CD4-positive, CD25-positive, alpha-beta regulatory T cell (primary cell): ENCODE measurements around the gene TGM4. TPM values are rescaled to one million over a fixed set of nuclear protein-coding genes. Genes with fewer than 3 reads are reported as not detected.
A peak's percentile ranks its signal among the peaks of the same experiment; 100 is the strongest.

Experiments used
- ATAC-seq, 2 donors: fragments of 150-1000 bp; cut with Tn5 transposase; one replicate each; pipeline ENCODE4 v1.10.0; 2021; ENCODE audit warnings: low read depth in 2 of 2, moderate number of reproducible peaks in 2 of 2, moderate library complexity in 1 of 2
- DNase-seq, 3 donors: peaks; one replicate each; pipeline versions ENCODE4 v3.0.0 to v3.0.0-alpha.2; 2012 to 2022; ENCODE audit warnings: mixed read lengths in 1 of 3
- H3K27ac ChIP-seq: one replicate; pipeline ENCODE4 v1.7.0; 2013; ENCODE audit warnings: mild to moderate bottlenecking, low read length; ENCODE audit not compliant: insufficient read depth, poor library complexity, severe bottlenecking
- H3K27me3 ChIP-seq: one replicate; pipeline ENCODE4 v1.7.0; 2013; ENCODE audit warnings: low read length; ENCODE audit not compliant: control insufficient read depth, insufficient read depth
- H3K36me3 ChIP-seq: one replicate; pipeline ENCODE4 v1.7.0; 2013; ENCODE audit warnings: mild to moderate bottlenecking, low read length, moderate library complexity; ENCODE audit not compliant: control insufficient read depth, insufficient read depth
- H3K4me1 ChIP-seq: 2 replicates; pipeline ENCODE4 v1.7.0; 2013; ENCODE audit warnings: mild to moderate bottlenecking, low read length; ENCODE audit not compliant: insufficient read depth, control insufficient read depth, poor library complexity, severe bottlenecking
- H3K4me3 ChIP-seq: one replicate; pipeline ENCODE4 v1.7.0; 2013; ENCODE audit warnings: low read depth, mild to moderate bottlenecking, low read length, moderate library complexity
- H3K9me3 ChIP-seq, 2 experiments: 1 replicate in 1 of 2; 2 replicates in 1 of 2; pipeline ENCODE4 v1.7.0; 2013; ENCODE audit warnings: low read length in 2 of 2, mild to moderate bottlenecking in 1 of 2, moderate library complexity in 1 of 2; ENCODE audit not compliant: control insufficient read depth in 2 of 2
- H3K27ac Mint-ChIP-seq, 3 donors: one replicate each; pipeline ENCODE4 v1.8.0; 2020 to 2022; ENCODE audit warnings: mild to moderate bottlenecking in 3 of 3, mixed read lengths in 3 of 3, moderate library complexity in 2 of 3
- H3K27me3 Mint-ChIP-seq: one replicate; pipeline ENCODE4 v1.8.0; 2022; ENCODE audit warnings: mild to moderate bottlenecking, mixed read lengths
- H3K36me3 Mint-ChIP-seq: one replicate; pipeline ENCODE4 v1.8.0; 2020; ENCODE audit warnings: mixed read lengths
- H3K4me1 Mint-ChIP-seq, 4 donors: one replicate each; pipeline ENCODE4 v1.8.0; 2020 to 2022; ENCODE audit warnings: mixed read lengths in 4 of 4, mild to moderate bottlenecking in 1 of 4
- H3K4me3 Mint-ChIP-seq, 4 donors: one replicate each; pipeline ENCODE4 v1.8.0; 2020 to 2022; ENCODE audit warnings: mild to moderate bottlenecking in 4 of 4, mixed read lengths in 4 of 4, moderate library complexity in 3 of 4
- H3K9me3 Mint-ChIP-seq, 7 donors: one replicate each; pipeline ENCODE4 v1.8.0; 2020 to 2022; ENCODE audit warnings: mixed read lengths in 7 of 7, mild to moderate bottlenecking in 3 of 7, moderate library complexity in 2 of 7
- polyA plus RNA-seq, 4 donors: library from polyadenylated mRNA; unstranded; fragments of 300-500 nt; fragmentation: Illumina TruSeq; gene quantifications; one replicate each; pipeline ENCODE4 v1.2.3, GENCODE V29; 2021
- total RNA-seq: library from RNA; stranded (reverse); gene quantifications from one replicate; pipeline ENCODE4 v1.2.3, GENCODE V29; 2022

The TGM4 gene
- total and polyA plus RNA-seq, 5 donors from 2014 or later, result 0.06 to 0.14 (median 0.07) TPM; not detected in 2

DNA sequence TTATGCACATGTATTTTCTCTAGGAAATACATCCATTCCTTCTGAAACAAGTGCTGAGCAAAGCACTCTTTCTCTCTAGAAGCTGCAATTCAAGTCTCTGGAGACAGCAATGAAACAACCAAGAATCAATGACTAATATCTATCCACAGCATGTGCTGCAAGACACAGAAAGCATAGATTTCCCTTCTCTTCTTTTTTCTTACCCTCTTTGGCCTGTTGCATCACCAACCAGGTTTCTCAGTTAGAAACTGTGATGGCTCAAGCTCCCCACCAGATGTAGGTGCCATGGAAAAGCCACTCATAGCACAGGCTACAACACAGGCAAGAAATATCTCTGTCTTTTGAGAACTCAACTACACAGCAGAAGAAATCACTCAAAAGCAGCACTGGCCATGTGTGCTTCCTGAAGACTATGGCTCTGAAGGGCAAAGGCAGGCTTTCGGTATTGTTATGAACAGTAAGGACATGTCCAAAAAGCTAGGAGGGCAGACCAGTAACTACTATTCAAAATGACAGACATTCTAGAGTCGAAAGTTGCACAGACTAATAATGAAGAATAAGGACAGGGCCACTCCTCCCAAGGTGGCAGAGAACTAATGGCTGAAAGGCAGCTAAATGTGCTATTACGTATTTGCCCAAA lies 86.1 kb downstream of the TGM4 start:
- no peaks in the 10 kb centered on the region for H3K9me3 Mint-ChIP-seq
- no peaks in the 10 kb centered on the region for H3K9me3 ChIP-seq
- peak overlapping the region in 1 of 3 donors; percentile 11 for H3K27ac Mint-ChIP-seq
- no peaks in the 10 kb centered on the region for H3K4me1 ChIP-seq
- peaks cover 0 to 42% (median 30%) of the 10 kb centered on the region in 4 donors for H3K4me1 Mint-ChIP-seq
- no peaks in the 10 kb centered on the region for H3K27me3 ChIP-seq
- no peak overlapping the region for H3K4me3 ChIP-seq
- H3K4me3 Mint-ChIP-seq, result no peak overlapping the region
- H3K27ac ChIP-seq, result no peak overlapping the region
- no peak for DNase-seq
- ATAC-seq, result no peak
- H3K36me3 Mint-ChIP-seq, result peaks cover 11% of the 10 kb centered on the region
- H3K27me3 Mint-ChIP-seq, result no peaks in the 10 kb centered on the region
- peaks cover 18% of the 10 kb centered on the region for H3K36me3 ChIP-seq

- Mint-ChIP-seq H3K36me3 (peaks cover 8% of the 10 kb centered on the region), H3K9me3 (no peaks in the 10 kb centered on the region), H3K4me1 (peaks cover 0 to 56% (median 34%) of the 10 kb centered on the region in 4 donors), H3K4me3 (no peak overlapping the region), H3K27me3 (no peaks in the 10 kb centered on the region), H3K27ac (no peak overlapping the region)
- H3K9me3 ChIP-seq, result no peaks in the 10 kb centered on the region
- peaks cover 18% of the 10 kb centered on the region for H3K36me3 ChIP-seq
- no peaks in the 10 kb centered on the region for H3K27me3 ChIP-seq
- DNase-seq (no peak), ATAC-seq (no peak)
- no peaks in the 10 kb centered on the region for H3K4me1 ChIP-seq
- no peak overlapping the region for H3K4me3 ChIP-seq
- no peak overlapping the region for H3K27ac ChIP-seq
These were observed 87.5 kb downstream of the TGM4 start for GRCh38 chr3:44961888-44962287.

DNA sequence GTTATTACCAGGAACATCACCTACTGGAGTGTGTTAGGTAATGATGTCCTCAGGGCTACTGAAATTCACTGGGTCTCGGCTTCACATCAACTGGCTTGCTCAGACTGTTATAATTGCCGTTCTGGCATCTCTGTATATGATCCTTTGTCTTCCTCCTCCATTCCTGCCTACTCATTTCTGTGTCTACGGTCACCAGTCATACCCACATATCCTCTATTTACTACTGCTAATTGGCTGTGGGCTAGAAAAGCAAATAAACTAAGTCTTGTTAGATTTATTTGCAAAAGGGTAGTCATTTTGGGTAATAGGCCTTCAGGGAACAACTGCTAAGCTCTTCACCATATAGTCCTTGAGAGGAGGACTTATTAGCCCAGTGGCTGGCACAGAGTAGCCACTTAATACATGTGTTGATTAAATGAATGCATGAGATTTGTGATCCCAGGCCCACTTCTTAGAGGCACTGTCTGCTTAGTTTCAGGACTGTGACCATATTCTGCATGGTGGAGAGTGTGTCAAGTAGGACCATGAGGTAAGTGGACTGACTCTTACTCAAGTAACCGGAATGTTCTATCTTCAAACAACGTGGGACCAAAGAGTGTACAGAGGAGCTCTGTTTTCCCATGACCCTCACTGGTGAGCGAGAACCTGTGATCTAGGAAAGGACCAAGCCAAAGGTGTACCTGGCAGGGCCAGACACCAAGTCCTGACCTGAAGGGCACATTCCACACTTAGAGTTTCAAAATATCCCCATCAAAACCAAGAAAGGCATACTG lies 88.4 kb downstream of the TGM4 start:
- Histone ChIP-seq H3K27ac (no peak overlapping the region), H3K36me3 (peaks cover 17% of the 10 kb centered on the region), H3K4me1 (no peaks in the 10 kb centered on the region), H3K9me3 (no peaks in the 10 kb centered on the region), H3K27me3 (no peaks in the 10 kb centered on the region), H3K4me3 (no peak overlapping the region)
- Mint-ChIP-seq H3K36me3 (peaks cover 4% of the 10 kb centered on the region), H3K9me3 (no peaks in the 10 kb centered on the region), H3K4me1 (peaks cover 0 to 59% (median 37%) of the 10 kb centered on the region in 4 donors), H3K27ac (no peak overlapping the region), H3K27me3 (no peaks in the 10 kb centered on the region), H3K4me3 (no peak overlapping the region)
- no peak for DNase-seq
- no peak for ATAC-seq

GRCh38 chr3:44963571-44964325 lies 89.3 kb downstream of the TGM4 start:
- Histone ChIP-seq H3K4me3 (no peak overlapping the region), H3K9me3 (no peaks in the 10 kb centered on the region), H3K27me3 (no peaks in the 10 kb centered on the region), H3K36me3 (peaks cover 8% of the 10 kb centered on the region), H3K27ac (no peak overlapping the region), H3K4me1 (peaks cover 5% of the 10 kb centered on the region)
- no peak overlapping the region for H3K4me3 Mint-ChIP-seq
- H3K4me1 Mint-ChIP-seq, result peaks cover 0 to 68% (median 41%) of the 10 kb centered on the region in 4 donors
- DNase-seq (no peak), ATAC-seq (no peak)
- no peaks in the 10 kb centered on the region for H3K9me3 Mint-ChIP-seq
- H3K27ac Mint-ChIP-seq, result peak overlapping the region in 2 of 3 donors; percentile 47 to 68
- no peaks in the 10 kb centered on the region for H3K27me3 Mint-ChIP-seq
- H3K36me3 Mint-ChIP-seq, result peaks cover 2% of the 10 kb centered on the region

Other genes with a start within 250 kb of the TGM4 start
- gene ZNF197, start 249.6 kb upstream of the TGM4 start, total RNA-seq, result 6.6 TPM
- gene ZNF197, start 249.6 kb upstream of the TGM4 start, polyA plus RNA-seq, result 1 to 10 TPM; 3.7 to 4.9 (median 4.3) TPM
- 0.96 TPM for gene ZNF35, start 225.9 kb upstream of the TGM4 start, total RNA-seq
- 1 to 10 TPM in 1 of 4 donors, under 1 TPM in 2, not detected in 1; 0.52 to 1.2 (median 0.87) TPM for gene ZNF35, start 225.9 kb upstream of the TGM4 start, polyA plus RNA-seq
- 0.94 TPM for gene ZNF502, start 161.9 kb upstream of the TGM4 start, total RNA-seq
- gene ZNF502, start 161.9 kb upstream of the TGM4 start, polyA plus RNA-seq, result 1 to 10 TPM; 1.3 to 4.2 (median 1.8) TPM
- 0.67 TPM for gene ZNF501, start 145.0 kb upstream of the TGM4 start, total RNA-seq
- gene ZNF501, start 145.0 kb upstream of the TGM4 start, polyA plus RNA-seq, result 1 to 10 TPM; 1.8 to 2.9 (median 2.5) TPM
- 31.3 TPM for gene KIAA1143, start 113.0 kb upstream of the TGM4 start, total RNA-seq
- 10 to 100 TPM; 22.8 to 30.9 (median 27.9) TPM for gene KIAA1143, start 113.0 kb upstream of the TGM4 start, polyA plus RNA-seq
- 1.1 TPM for gene KIF15, start 112.8 kb upstream of the TGM4 start, total RNA-seq
- gene KIF15, start 112.8 kb upstream of the TGM4 start, polyA plus RNA-seq, result under 1 TPM; 0.27 to 0.90 (median 0.55) TPM
- 15.2 TPM for gene TMEM42, start 12.7 kb upstream of the TGM4 start, total RNA-seq
- 10 to 100 TPM; 39.5 to 54.4 (median 44.9) TPM for gene TMEM42, start 12.7 kb upstream of the TGM4 start, polyA plus RNA-seq
- gene ZDHHC3, start 101.6 kb downstream of the TGM4 start, total RNA-seq, result 55.8 TPM
- 10 to 100 TPM; 36.8 to 45.3 (median 39.7) TPM for gene ZDHHC3, start 101.6 kb downstream of the TGM4 start, polyA plus RNA-seq
- gene EXOSC7, start 101.6 kb downstream of the TGM4 start, total RNA-seq, result 32.8 TPM
- 10 to 100 TPM; 42.5 to 51.7 (median 43.7) TPM for gene EXOSC7, start 101.6 kb downstream of the TGM4 start, polyA plus RNA-seq
- 0.99 TPM for gene CLEC3B, start 151.7 kb downstream of the TGM4 start, total RNA-seq
- under 1 TPM in 1 of 4 donors, not detected in 3; 0.29 TPM for gene CLEC3B, start 151.7 kb downstream of the TGM4 start, polyA plus RNA-seq